ENCODE measurements around the gene MYO1A.
"Not testable (repeated sequence)": the region's sequence is repeated elsewhere in the genome, so short reads cannot be mapped to it uniquely, and the experiment has no call there.

MYO1A gene

DNA sequence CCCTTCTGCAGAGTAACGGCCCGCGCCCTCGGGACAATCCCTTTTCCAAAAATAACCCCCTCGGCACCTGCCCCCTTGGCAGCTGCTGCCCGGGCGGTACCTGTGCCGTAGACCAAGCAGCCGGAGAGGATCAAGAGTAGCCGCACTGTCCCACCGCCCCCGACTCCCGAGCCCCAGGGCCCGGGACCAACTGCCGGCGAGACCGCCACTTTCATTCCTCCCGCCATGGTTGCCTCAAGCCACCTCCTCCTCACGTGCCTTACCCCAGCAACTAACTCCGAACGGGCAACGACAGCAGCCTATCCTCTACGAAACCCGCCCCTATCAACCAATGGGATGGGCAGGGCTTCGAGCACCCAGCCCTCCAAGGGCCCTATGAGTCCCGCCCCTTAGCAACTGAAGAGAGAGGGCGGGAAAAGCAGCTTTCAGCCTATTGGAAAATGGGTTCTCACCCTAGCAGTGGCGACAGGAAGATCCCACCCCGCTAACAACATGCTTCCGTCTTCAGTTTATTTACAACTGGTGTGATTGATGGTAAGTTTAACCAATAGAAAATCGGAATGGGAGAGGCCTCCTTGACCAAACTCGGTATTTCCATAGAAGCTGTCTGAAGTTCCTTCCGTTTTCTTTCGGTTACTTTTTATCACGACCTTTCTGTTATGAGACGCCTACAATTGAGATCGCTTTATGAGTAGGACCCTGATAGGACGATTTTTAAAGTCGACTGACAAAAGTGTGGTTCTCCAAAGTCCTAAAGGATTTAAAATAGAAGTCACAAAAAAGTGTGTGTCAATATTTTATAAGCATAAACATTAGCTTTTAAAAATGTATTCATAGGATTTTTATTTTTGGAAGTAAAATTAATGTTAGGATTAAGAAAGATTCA lies 28.8 kb upstream of the MYO1A start, which contains the start of gene NEMP1:
Gene NEMP1 (minus strand): TSS at position 273 of the 886 bp plus-strand sequence. CDS start 46 bp downstream, at position 227.
- Mint-ChIP-seq H3K4me3 (peak within 1 kb of the TSS; percentile 79), H3K36me3 (peaks cover 9% of the 10 kb centered on the region), H3K9me3 (no peaks in the 10 kb centered on the region), H3K27me3 (no peaks in the 10 kb centered on the region), H3K27ac (peak within 1 kb of the TSS; percentile 97), H3K4me1 (peaks cover 36% of the 10 kb centered on the region)
- CTCF ChIA-PET, result interaction anchor here (0.6 to 3.3 kb wide), 11 partner anchors 10 to 162 kb away, joined by 3 to 29 read pairs (median 5); partner anchors contain the start of genes NAB2 and STAT6
- DNase-seq, result peak; percentile 98

DNA sequence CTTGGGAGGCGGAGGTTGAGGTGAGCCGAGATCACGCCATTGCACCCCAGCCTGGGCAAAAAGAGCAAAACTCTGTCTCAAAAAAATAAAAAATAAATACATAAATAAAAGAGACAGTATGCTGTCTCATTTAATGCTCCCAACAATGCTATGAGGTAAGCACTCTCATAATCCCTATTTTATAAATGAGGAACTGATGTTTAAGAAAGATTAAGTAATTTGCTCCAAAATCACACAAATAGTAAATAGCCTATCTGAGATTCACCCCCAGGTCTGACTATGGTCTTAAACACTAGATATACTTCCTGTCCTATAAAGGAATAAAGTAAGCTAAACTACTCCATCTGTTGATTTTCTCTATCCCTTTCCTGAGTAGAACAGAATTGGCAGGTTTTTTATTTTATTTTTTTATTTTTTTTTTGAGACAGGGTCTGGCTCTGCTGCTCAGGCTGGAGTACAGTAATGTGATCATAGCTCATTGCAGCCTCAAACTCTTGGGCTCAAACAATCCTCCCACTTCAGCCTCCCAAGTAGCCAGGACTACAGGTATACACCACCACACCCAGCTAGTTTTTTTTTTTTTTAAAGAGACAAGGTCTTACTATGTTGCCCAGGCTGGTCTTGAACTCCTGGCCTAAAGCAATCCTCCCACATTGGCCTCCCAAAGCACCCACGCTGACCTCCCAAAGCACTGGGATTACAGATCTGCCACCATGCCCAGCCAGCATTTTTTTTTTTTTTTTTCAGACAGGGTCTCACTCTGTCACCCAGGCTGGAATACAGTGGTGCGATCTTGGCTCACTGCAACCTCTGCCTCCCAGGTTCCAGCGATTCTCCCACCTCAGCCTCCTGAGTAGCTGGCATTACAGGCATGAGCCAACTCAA lies 23.9 kb upstream of the MYO1A start:
- H3K27ac Mint-ChIP-seq, H3K9me3 Mint-ChIP-seq, H3K27me3 Mint-ChIP-seq, H3K4me3 Mint-ChIP-seq, DNase-seq: not testable (repeated sequence)
- CTCF ChIA-PET, result interaction anchor here (1.4 to 8.2 kb wide), 5 partner anchors 18 to 48 kb away, joined by 3 to 116 read pairs (median 4); partner anchors contain the start of gene STAT6
- H3K4me1 Mint-ChIP-seq, result peaks cover 48% of the 10 kb centered on the region
- H3K36me3 Mint-ChIP-seq, result peaks cover 36% of the 10 kb centered on the region

DNA sequence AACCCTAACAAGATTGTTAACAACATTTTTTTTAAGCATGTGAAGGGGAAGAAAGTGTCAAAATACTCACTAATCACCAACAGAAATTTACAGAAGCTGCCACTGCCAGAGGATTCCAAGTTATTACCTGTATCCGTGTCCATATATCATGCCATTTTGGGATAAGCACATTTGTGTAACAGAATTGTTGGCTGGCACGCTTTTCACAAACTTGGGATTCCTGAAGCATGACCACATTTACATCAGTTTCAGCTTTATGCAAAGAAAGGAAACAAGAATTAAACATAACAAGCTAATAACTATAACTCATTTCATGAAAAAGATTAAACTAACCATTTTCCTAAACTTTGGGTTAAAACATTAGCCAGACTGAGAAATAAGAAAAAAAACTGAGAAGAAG lies 22.7 kb upstream of the MYO1A start:
- Mint-ChIP-seq H3K27ac (no peak overlapping the region), H3K36me3 (peaks cover 37% of the 10 kb centered on the region), H3K4me3 (no peak overlapping the region), H3K27me3 (no peaks in the 10 kb centered on the region), H3K4me1 (peaks cover 49% of the 10 kb centered on the region), H3K9me3 (no peaks in the 10 kb centered on the region)
- CTCF ChIA-PET, result interaction anchor here (0.8 to 8.2 kb wide), 7 partner anchors 10 to 92 kb away, joined by 3 to 116 read pairs (median 4); partner anchors contain the start of gene STAT6
- no peak for DNase-seq

DNA sequence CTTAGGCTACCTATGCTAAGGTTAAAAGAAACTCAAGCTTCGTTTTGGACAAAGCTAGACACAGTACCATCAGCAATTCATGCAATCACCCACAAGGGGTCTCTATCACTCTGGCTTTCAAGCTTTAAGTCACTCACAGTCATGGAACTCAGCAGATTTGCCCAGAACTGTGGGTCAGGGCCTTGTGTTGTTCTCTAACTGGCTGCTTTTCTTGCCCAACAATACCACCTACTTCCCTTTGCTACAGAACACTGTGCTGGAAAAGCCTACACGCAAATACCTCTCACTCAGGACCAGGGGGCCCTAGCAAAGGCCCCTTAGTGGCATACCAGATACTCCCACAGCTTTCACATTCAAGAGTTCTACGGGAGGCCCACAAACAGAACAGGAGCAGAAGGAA lies 19.6 kb upstream of the MYO1A start:
- H3K27ac Mint-ChIP-seq, result peak overlapping the region; percentile 88
- peaks cover 48% of the 10 kb centered on the region for H3K36me3 Mint-ChIP-seq
- peaks cover 49% of the 10 kb centered on the region for H3K4me1 Mint-ChIP-seq

DNA sequence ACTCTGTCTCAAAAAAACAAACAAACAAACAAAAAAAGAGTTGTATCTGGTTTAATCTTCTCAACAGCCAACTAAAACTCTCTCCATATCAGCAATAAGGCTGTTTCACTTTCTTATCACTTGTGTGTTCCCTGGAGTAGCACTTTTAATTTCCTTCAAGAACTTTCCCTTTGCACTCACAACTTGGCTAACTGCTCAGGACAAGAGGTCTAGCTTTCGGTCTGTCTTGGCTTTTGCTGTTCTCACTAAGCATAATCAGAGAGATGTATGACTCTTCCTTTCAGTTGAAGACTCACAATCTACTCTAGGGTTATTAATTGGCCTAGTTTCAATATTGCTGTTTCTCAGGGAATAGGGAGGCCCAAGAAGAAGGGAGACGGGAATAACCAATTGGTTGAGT lies 16.3 kb upstream of the MYO1A start:
- no peak for DNase-seq
- peaks cover 57% of the 10 kb centered on the region for H3K4me1 Mint-ChIP-seq
- H3K9me3 Mint-ChIP-seq, result no peaks in the 10 kb centered on the region
- H3K27ac Mint-ChIP-seq, result peak overlapping the region; percentile 47
- H3K36me3 Mint-ChIP-seq, result peaks cover 52% of the 10 kb centered on the region
- no peak overlapping the region for H3K4me3 Mint-ChIP-seq
- no peaks in the 10 kb centered on the region for H3K27me3 Mint-ChIP-seq
- CTCF ChIA-PET, result interaction anchor here (0.9 to 9.4 kb wide), 8 partner anchors 10 to 55 kb away, joined by 3 to 147 read pairs (median 6); partner anchors contain the start of gene STAT6

More for the DNA sequence above, 19.6 kb upstream of the MYO1A start:
- Mint-ChIP-seq H3K9me3 (no peaks in the 10 kb centered on the region), H3K27me3 (no peaks in the 10 kb centered on the region), H3K4me3 (no peak overlapping the region)
- CTCF ChIA-PET, result interaction anchor here (0.6 to 8.2 kb wide), 30 partner anchors 9 to 160 kb away, joined by 3 to 116 read pairs (median 5); partner anchors contain the start of genes LRP1, NEMP1, SHMT2 and STAT6
- peak; percentile 74 for DNase-seq

DNA sequence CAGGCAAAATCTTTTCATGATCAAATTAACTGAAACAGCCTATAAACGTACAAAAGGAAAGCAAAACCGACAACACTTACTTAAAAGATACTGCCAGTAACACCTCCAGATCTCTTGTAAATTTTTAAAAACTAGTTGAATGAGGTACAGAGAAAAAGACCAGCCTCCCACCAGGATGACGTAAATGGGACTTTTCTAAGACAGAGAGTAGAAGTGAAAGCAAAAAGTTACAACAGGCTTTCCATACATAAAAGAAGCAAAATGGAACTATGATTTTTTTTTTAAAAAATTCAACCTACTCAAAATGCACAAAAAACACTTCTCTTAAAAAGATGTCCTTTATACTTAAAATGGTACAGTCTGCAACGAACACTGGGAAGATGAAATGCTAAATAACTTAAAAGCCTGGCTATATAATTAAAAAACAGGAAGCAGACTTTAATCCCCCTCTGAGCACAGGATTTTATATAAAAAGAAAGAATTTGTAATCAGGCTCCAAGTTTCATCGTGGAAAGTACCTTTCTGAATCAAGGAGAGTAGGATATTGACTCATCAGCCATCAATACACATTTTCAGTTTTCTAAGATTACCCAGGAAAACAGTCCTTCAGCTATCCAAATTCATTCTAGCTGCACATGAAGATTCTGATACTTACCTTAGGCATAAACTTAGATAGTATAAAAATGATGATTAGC lies 14.2 kb upstream of the MYO1A start:
- DNase-seq, result peak; percentile 72
- peak overlapping the region; percentile 67 for H3K4me3 Mint-ChIP-seq
- CTCF ChIA-PET, result interaction anchor here (1.0 to 9.4 kb wide), 10 partner anchors 12 to 63 kb away, joined by 3 to 147 read pairs (median 12); partner anchors contain the start of genes MYO1A and STAT6
- H3K9me3 Mint-ChIP-seq, result no peaks in the 10 kb centered on the region
- H3K36me3 Mint-ChIP-seq, result peaks cover 50% of the 10 kb centered on the region
- H3K4me1 Mint-ChIP-seq, result peaks cover 39% of the 10 kb centered on the region
- peak overlapping the region; percentile 97 for H3K27ac Mint-ChIP-seq
- no peaks in the 10 kb centered on the region for H3K27me3 Mint-ChIP-seq

DNA sequence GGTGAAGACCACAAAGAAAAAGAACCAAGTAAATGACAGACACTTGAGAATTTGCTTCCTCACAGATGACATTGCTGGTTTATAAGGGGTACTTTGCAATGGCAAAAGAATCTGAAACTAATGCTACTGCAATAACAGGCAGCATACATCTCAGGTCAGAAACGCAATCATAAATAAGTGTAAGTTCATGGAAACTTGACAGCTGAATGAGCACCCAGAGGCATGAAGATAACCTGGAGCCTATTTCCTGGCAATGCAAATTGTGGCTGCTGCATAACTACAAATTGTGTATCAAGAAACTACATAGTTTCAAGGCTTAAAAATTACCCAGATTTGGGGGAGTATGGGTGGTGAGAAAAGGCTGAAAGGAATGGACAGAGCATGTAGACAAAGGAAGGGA lies 8.5 kb upstream of the MYO1A start:
- Mint-ChIP-seq H3K9me3 (peaks cover 2% of the 10 kb centered on the region), H3K27ac (no peak overlapping the region), H3K4me1 (peaks cover 9% of the 10 kb centered on the region), H3K27me3 (no peaks in the 10 kb centered on the region), H3K36me3 (peaks cover 59% of the 10 kb centered on the region), H3K4me3 (no peak overlapping the region)
- CTCF ChIA-PET, result interaction anchor here (1.1 to 9.4 kb wide), 6 partner anchors 9 to 54 kb away, joined by 3 to 147 read pairs (median 18); partner anchors contain the start of gene MYO1A
- no peak for DNase-seq

DNA sequence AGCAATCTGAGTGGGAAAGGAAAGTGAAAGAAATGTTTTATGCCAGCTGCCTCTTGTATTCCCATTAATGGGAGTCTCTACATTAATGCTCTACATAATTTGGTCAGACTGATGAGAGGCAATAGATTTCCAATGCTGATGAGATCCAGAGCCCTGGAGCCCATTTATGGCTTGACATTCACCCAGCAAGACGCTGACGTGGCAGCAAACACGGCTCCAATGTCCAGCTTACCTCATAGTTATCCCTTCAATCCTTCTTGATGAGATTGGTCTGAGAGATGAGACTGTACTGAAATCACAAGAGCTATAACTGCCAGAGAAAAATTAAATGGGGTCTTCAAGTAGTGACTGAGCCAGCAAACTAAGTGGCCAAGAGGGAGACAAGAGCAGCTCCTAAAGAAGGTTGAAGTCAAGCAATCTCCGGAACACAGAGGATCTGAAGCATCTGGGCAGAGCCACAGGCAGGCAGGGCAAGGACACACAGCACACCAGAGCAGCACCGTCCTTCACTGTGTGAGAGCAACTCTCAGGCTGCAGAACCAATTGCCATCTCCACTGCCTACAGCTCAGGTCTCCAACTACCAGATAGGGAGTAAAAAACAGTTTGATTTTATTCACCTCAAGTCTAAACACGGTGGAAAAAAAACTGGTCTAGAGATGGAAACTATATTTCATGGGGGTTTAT lies 7.3 kb upstream of the MYO1A start:
- Mint-ChIP-seq H3K4me3 (no peak overlapping the region), H3K27me3 (no peaks in the 10 kb centered on the region), H3K9me3 (peaks cover 2% of the 10 kb centered on the region), H3K36me3 (peaks cover 60% of the 10 kb centered on the region), H3K27ac (no peak overlapping the region), H3K4me1 (peaks cover 2% of the 10 kb centered on the region)
- CTCF ChIA-PET, result interaction anchor here (0.7 to 2.0 kb wide), 6 partner anchors 9 to 55 kb away, joined by 3 to 7 read pairs (median 4); no protein-coding TSS in a partner anchor
- no peak for DNase-seq

DNA sequence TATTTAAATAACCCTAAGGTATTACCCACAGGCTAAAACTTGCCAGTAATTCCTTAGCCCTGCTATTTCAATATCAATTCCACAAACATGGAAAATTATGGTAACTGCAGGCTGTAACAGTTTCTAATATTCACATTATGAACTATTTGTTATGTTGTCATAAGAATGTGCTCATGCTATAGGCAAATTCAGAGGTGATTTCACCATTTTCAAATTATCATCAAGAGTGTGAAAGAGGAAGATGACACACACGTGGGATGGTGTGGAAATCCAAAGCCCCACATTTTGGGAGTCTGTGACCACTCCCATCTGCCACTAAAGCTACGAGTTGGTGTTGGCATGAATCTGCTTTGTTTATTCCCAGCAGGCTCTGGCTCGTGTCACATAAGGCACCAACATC lies 5.9 kb upstream of the MYO1A start:
- Mint-ChIP-seq H3K27ac (no peak overlapping the region), H3K9me3 (peaks cover 2% of the 10 kb centered on the region), H3K4me1 (peaks cover under 1% of the 10 kb centered on the region), H3K36me3 (peaks cover 58% of the 10 kb centered on the region), H3K4me3 (no peak overlapping the region), H3K27me3 (no peaks in the 10 kb centered on the region)
- no peak for DNase-seq
- CTCF ChIA-PET, result no interaction called here

DNA sequence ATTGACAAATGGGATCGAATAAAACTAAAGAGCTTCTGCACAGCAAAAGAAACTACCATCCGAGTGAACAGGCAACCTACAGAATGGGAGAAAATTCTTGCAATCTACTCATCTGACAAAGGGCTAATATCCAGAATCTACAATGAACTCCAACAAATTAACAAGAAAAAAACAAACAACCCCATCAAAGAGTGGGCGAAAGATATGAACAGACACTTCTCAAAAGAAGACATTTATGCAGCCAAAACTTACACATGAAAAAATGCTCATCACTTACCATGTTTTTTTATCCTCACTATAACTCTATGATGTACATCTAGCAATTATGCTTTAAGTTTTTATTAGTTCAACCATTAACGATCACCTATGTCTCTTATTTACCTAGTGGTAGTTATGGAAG lies 4.0 kb upstream of the MYO1A start:
- CTCF ChIA-PET, H3K27ac Mint-ChIP-seq, H3K27me3 Mint-ChIP-seq, H3K4me3 Mint-ChIP-seq, H3K9me3 Mint-ChIP-seq, H3K4me1 Mint-ChIP-seq, DNase-seq: not testable (repeated sequence)
- peaks cover 43% of the 10 kb centered on the region for H3K36me3 Mint-ChIP-seq

DNA sequence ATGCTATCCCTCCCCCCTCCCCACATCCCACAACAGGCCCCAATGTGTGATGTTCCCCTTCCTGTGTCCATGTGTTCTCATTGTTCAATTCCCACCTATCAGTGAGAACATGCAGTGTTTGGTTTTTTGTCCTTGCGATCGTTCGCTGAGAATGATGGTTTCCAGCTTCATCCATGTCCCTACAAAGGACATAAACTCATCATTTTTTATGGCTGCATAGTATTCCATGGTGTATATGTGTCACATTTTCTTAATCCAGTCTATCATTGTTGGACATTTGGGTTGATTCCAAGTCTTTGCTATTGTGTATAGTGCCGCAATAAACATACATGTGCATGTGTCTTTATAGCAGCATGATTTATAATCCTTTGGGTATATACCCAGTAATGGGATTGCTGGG lies 3.2 kb upstream of the MYO1A start:
- CTCF ChIA-PET, result interaction anchor here (3.4 to 6.9 kb wide), 2 partner anchors 7 to 9 kb away, joined by 21 to 30 read pairs; no protein-coding TSS in a partner anchor
- H3K36me3 Mint-ChIP-seq, result peaks cover 36% of the 10 kb centered on the region
- H3K4me1 Mint-ChIP-seq, result peaks cover 10% of the 10 kb centered on the region
- H3K4me3 Mint-ChIP-seq, DNase-seq, H3K27ac Mint-ChIP-seq, H3K9me3 Mint-ChIP-seq, H3K27me3 Mint-ChIP-seq: not testable (repeated sequence)

DNA sequence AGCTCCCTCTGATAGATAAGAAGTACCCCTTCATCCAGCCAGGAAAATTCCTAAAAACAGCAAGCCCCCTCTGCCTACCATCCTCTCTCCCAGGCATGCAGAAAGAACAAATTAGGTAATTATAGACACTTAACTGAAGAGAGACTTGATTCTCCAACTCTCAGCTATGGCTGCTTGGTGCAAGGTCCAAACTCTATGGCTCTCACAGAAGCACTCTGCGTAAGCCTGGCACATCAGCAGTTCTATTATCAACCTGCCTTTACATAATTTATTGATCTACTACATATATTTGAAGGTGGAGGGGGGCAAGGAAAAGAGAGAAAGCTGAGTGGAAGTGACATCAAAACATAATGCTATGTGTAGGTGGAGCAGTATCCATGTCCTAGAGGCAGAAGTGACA lies 1.1 kb upstream of the MYO1A start:
- H3K27ac Mint-ChIP-seq, result no peak overlapping the region
- peaks cover 2% of the 10 kb centered on the region for H3K9me3 Mint-ChIP-seq
- H3K4me3 Mint-ChIP-seq, result no peak overlapping the region
- no peak for DNase-seq
- CTCF ChIA-PET, result interaction anchor here (1.4 to 6.9 kb wide), 4 partner anchors 9 to 61 kb away, joined by 3 to 30 read pairs (median 12); no protein-coding TSS in a partner anchor
- H3K4me1 Mint-ChIP-seq, result peaks cover 32% of the 10 kb centered on the region
- H3K27me3 Mint-ChIP-seq, result peaks cover 4% of the 10 kb centered on the region
- peaks cover 25% of the 10 kb centered on the region for H3K36me3 Mint-ChIP-seq

DNA sequence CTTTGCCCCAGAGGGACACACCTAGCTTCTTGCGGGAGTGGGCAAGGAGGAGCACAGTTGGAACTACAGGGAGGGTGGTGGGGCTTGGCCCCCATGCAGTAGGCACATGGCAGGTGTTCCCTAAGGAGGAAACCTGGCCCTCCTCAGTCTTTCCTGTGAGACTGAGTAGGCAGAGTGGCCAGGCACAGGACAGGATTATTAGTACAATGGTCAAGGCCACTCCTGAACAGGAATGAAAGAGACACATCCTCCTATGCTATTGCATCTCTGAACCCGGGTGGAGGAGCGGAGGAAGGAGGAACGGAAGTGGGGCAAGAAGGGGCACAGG lies 846 bp downstream of the MYO1A start:
- H3K9me3 Mint-ChIP-seq, result peaks cover 2% of the 10 kb centered on the region
- CTCF ChIA-PET, result interaction anchor here (1.1 to 6.9 kb wide), 7 partner anchors 11 to 44 kb away, joined by 3 to 30 read pairs (median 8); no protein-coding TSS in a partner anchor
- H3K27me3 Mint-ChIP-seq, result peaks cover 8% of the 10 kb centered on the region
- no peak overlapping the region for H3K27ac Mint-ChIP-seq
- no peak overlapping the region for H3K4me3 Mint-ChIP-seq
- H3K4me1 Mint-ChIP-seq, result peaks cover 34% of the 10 kb centered on the region
- H3K36me3 Mint-ChIP-seq, result peaks cover 15% of the 10 kb centered on the region
- no peak for DNase-seq

Measured in activated naive CD4-positive, alpha-beta T cell treated with anti-CD3 and anti-CD28 coated beads, Interleukin-2, amount 10 ng/mL, durations not matched to agents 7 days and 5 days (primary cell).